GM23338 (cell line): Measurements from ENCODE around the gene ZNF766.

Experiments used
- EZH2 ChIP-seq: fragments of 200-600 bp; sonication (generic); IDR thresholded peaks from one replicate; pipeline ENCODE4 v1.8.0; 2017; ENCODE audit warnings: antibody characterized with exemption, mild to moderate bottlenecking, low read depth; ENCODE audit not compliant: unreplicated experiment
- NANOG ChIP-seq: IDR thresholded peaks from 2 replicates; pipeline ENCODE4 v1.6.1; 2016; ENCODE audit warnings: antibody characterized with exemption, borderline replicate concordance
- POLR2AphosphoS5 ChIP-seq: IDR thresholded peaks from 2 replicates; pipeline ENCODE4 v1.6.1; 2016; ENCODE audit warnings: antibody characterized with exemption, low read depth
- ZNF331 ChIP-seq: fragments of 250-450 bp; sonication (Bioruptor Pico); IDR thresholded peaks from 2 replicates; pipeline ENCODE4 v1.5.0; 2020; ENCODE audit warnings: low read depth, mild to moderate bottlenecking, moderate library complexity
- TF ChIP-seq, protein P1 (sequence below), 2 experiments: fragments of 200-600 bp in 1 of 2; sonication (generic) in 1 of 2; conservative IDR thresholded peaks; 2 replicates each; pipeline versions ENCODE4 v1.5.1 to v1.6.1; 2016 to 2017; ENCODE audit warnings: antibody characterized with exemption in 2 of 2, low read depth in 2 of 2, mild to moderate bottlenecking in 2 of 2, moderate library complexity in 1 of 2

DNA sequence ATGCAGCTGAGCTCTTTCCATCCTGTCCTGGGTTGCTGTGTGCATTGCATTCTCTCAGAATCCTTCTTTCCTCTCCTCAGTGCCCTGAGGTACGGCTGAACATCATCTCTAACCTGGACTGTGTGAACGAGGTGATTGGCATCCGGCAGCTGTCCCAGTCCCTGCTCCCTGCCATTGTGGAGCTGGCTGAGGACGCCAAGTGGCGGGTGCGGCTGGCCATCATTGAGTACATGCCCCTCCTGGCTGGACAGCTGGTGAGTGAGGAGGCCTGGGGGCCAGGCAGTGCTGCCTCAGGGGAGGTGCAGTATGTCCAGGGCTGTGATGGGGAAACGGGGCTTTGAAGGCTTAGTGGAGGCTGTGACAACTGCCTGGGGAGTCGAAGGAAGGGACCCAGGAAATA lies 49.8 kb upstream of the ZNF766 start:
- TF ChIP-seq, protein P1, sequence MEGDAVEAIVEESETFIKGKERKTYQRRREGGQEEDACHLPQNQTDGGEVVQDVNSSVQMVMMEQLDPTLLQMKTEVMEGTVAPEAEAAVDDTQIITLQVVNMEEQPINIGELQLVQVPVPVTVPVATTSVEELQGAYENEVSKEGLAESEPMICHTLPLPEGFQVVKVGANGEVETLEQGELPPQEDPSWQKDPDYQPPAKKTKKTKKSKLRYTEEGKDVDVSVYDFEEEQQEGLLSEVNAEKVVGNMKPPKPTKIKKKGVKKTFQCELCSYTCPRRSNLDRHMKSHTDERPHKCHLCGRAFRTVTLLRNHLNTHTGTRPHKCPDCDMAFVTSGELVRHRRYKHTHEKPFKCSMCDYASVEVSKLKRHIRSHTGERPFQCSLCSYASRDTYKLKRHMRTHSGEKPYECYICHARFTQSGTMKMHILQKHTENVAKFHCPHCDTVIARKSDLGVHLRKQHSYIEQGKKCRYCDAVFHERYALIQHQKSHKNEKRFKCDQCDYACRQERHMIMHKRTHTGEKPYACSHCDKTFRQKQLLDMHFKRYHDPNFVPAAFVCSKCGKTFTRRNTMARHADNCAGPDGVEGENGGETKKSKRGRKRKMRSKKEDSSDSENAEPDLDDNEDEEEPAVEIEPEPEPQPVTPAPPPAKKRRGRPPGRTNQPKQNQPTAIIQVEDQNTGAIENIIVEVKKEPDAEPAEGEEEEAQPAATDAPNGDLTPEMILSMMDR (conservative IDR thresholded peaks at IDR 0.05; ENCODE audit: low read depth in 2 of 2): no peak
- TF ChIP-seq POLR2AphosphoS5 (no peak), EZH2 (no peak), NANOG (no peak), ZNF331 (CRISPR knock-in tag) (no peak)
